Caco-2 (cell line): ENCODE results near the gene CCDC170. TPM values are rescaled to one million over a fixed set of nuclear protein-coding genes. Genes with fewer than 3 reads are reported as not detected.

ENCODE experiments used
- BruUV-seq: library from RNA; stranded (reverse); fragments of 400-500 nt; replicated peaks from 2 replicates; lab custom pipeline; 2021; lab: Mats Ljungman, UMichigan
- CTCF ChIA-PET: fragments of 300-600 bp; sonication (Branson Sonifier 250); formaldehyde crosslinking; loops from one replicate; lab custom pipeline; 2022; ENCODE audit warnings: antibody characterized with exemption; lab: Charles Lee
- POLR2A ChIA-PET: fragments of 300-600 bp; sonication (Branson Sonifier 250); formaldehyde crosslinking; loops from one replicate; lab custom pipeline; 2022; ENCODE audit warnings: antibody characterized with exemption; lab: Charles Lee
- DNase-seq, 2 experiments: peaks; one replicate each; pipeline versions ENCODE4 v3.0.0 to v3.0.0-alpha.2; 2020 to 2022
- H3K27me3 ChIP-seq: replicated peaks from 2 replicates; pipeline ENCODE4 v1.6.0; 2011; ENCODE audit warnings: low read length; ENCODE audit not compliant: control insufficient read depth, insufficient read depth
- H3K36me3 ChIP-seq: 2 replicates; pipeline ENCODE4 v1.5.1; 2011; ENCODE audit warnings: low read length; ENCODE audit not compliant: control insufficient read depth, insufficient read depth
- H3K4me1 ChIP-seq: fragments of 250-450 bp; sonication (Bioruptor Pico); 2 replicates; pipeline ENCODE4 v1.5.1; 2020; ENCODE audit warnings: mild to moderate bottlenecking
- H3K4me3 ChIP-seq: 2 replicates; pipeline ENCODE4 v1.5.1; 2011; ENCODE audit warnings: low read depth, mild to moderate bottlenecking, control low read depth, low read length
- H3K9me3 ChIP-seq: fragments of 250-450 bp; sonication (Bioruptor Pico); 2 replicates; pipeline ENCODE4 v1.5.1; 2020; ENCODE audit warnings: mild to moderate bottlenecking, moderate library complexity
- H3K27ac Mint-ChIP-seq: one replicate; pipeline ENCODE4 v1.8.0; 2022; ENCODE audit warnings: mixed read lengths; ENCODE audit not compliant: unreplicated experiment
- H3K27me3 Mint-ChIP-seq: one replicate; pipeline ENCODE4 v1.8.0; 2022; ENCODE audit warnings: mixed read lengths; ENCODE audit not compliant: insufficient read depth, unreplicated experiment
- H3K36me3 Mint-ChIP-seq: one replicate; pipeline ENCODE4 v1.8.0; 2022; ENCODE audit warnings: mild to moderate bottlenecking, mixed read lengths; ENCODE audit not compliant: insufficient read depth, unreplicated experiment
- H3K4me1 Mint-ChIP-seq: one replicate; pipeline ENCODE4 v1.8.0; 2022; ENCODE audit warnings: low read depth, mixed read lengths; ENCODE audit not compliant: unreplicated experiment
- H3K4me3 Mint-ChIP-seq: one replicate; pipeline ENCODE4 v1.8.0; 2022; ENCODE audit warnings: mild to moderate bottlenecking, moderate library complexity, mixed read lengths; ENCODE audit not compliant: unreplicated experiment
- H3K9me3 Mint-ChIP-seq: one replicate; pipeline ENCODE4 v1.8.0; 2022; ENCODE audit warnings: mixed read lengths; ENCODE audit not compliant: unreplicated experiment
- intact Hi-C: fragments of 100-400 bp; cut with micrococcal nuclease; formaldehyde crosslinking; loops from one replicate; pipeline ENCODE4 v1.10.0; 2022; ENCODE audit not compliant: unreplicated experiment
- total RNA-seq: library from RNA; stranded (reverse); gene quantifications from 2 replicates; pipeline ENCODE4 v1.2.3, GENCODE V29; 2022
- TF ChIP-seq, protein P1 (sequence below), 2 experiments: fragments of 200-600 bp in 1 of 2; IDR thresholded peaks; 1 replicate in 1 of 2; 2 replicates in 1 of 2; pipeline versions ENCODE4 v1.5.1 to v1.8.0; 2011 to 2022; ENCODE audit warnings: antibody characterized with exemption in 1 of 2, control low read depth in 1 of 2, inconsistent platforms in 1 of 2, low read depth in 1 of 2, low read length in 1 of 2, mild to moderate bottlenecking in 1 of 2, moderate library complexity in 1 of 2; ENCODE audit not compliant: insufficient read depth in 1 of 2, severe bottlenecking in 1 of 2, unreplicated experiment in 1 of 2

CCDC170 gene
- total RNA-seq, 1 experiment from 2014 or later: 6.8 TPM

DNA sequence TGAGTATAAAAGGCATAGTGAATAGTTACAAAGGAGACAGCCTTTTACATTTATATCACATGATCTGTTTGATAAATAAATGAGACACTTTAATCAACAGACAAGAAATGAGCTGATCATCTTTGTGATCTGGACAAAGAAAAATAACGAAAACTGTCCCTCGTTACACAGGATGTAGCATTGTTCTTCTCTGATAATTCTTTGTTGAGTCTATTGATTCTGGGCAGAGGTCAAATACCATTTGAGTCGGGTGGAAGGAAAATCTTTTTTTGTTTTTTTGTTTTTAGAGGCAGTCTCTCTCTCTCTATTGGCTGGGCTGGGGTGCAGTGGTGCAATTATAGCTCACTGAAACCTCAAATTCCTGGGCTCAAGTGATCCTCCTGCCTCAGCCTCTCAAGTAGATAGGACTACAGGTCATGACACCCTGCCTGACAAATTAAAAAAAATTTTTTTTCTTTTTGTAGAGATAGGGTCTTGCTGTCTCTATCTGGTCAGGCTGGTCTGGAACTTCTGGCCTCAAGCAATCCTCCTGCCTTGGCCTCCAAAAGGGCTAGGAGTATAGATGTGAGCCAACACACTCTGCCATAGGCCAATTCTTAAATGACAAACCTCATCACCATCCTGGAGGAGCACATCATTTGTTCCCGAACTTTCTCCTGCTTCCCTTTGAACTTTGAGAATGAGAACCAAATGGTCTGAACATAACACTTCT is 41.8 kb downstream of the CCDC170 start:
- ChIA-PET POLR2A (no interaction called here), CTCF (no interaction called here)
- Histone ChIP-seq H3K36me3 (no peaks in the 10 kb centered on the region), H3K4me1 (no peaks in the 10 kb centered on the region), H3K27me3 (no peaks in the 10 kb centered on the region), H3K4me3 (no peak overlapping the region), H3K9me3 (no peaks in the 10 kb centered on the region; the same call in 1 of the 2 replicates)
- no peak overlapping the region for H3K4me3 Mint-ChIP-seq
- intact Hi-C loops: no loop called here
- H3K4me1 Mint-ChIP-seq: peaks cover 7% of the 10 kb centered on the region
- no peak for DNase-seq
- H3K27me3 Mint-ChIP-seq: no peaks in the 10 kb centered on the region
- no TSS peak for BruUV-seq
- TF ChIP-seq, protein P1, sequence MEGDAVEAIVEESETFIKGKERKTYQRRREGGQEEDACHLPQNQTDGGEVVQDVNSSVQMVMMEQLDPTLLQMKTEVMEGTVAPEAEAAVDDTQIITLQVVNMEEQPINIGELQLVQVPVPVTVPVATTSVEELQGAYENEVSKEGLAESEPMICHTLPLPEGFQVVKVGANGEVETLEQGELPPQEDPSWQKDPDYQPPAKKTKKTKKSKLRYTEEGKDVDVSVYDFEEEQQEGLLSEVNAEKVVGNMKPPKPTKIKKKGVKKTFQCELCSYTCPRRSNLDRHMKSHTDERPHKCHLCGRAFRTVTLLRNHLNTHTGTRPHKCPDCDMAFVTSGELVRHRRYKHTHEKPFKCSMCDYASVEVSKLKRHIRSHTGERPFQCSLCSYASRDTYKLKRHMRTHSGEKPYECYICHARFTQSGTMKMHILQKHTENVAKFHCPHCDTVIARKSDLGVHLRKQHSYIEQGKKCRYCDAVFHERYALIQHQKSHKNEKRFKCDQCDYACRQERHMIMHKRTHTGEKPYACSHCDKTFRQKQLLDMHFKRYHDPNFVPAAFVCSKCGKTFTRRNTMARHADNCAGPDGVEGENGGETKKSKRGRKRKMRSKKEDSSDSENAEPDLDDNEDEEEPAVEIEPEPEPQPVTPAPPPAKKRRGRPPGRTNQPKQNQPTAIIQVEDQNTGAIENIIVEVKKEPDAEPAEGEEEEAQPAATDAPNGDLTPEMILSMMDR (IDR thresholded peaks at IDR 0.05; ENCODE audit: insufficient read depth in 1 of 2, low read depth in 1 of 2, low read length in 1 of 2, severe bottlenecking in 1 of 2, unreplicated experiment in 1 of 2): no peak
- H3K9me3 Mint-ChIP-seq: peaks cover 37% of the 10 kb centered on the region
- H3K27ac Mint-ChIP-seq: no peak overlapping the region
- H3K36me3 Mint-ChIP-seq: peaks cover 5% of the 10 kb centered on the region

DNA sequence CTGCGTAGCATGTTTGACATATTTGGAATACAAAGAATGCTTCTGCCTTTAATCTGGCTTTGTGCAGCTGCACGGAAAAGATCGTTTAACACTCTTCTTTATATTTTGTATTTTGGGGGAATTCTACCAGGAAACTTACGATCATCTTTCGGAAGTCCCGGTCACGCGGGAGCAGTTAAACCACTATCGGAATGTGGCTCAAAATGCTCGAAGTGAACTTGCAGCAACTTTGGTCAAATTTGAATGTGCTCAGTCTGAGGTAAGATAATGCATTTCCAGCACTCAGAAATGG is 42.3 kb downstream of the CCDC170 start:
- TF ChIP-seq, protein P1 (IDR thresholded peaks at IDR 0.05; ENCODE audit: insufficient read depth in 1 of 2, low read depth in 1 of 2, low read length in 1 of 2, severe bottlenecking in 1 of 2, unreplicated experiment in 1 of 2): no peak
- Histone ChIP-seq H3K4me3 (no peak overlapping the region), H3K4me1 (no peaks in the 10 kb centered on the region), H3K36me3 (no peaks in the 10 kb centered on the region), H3K27me3 (no peaks in the 10 kb centered on the region), H3K9me3 (no peaks in the 10 kb centered on the region; the same call in 1 of the 2 replicates)
- H3K27me3 Mint-ChIP-seq: no peaks in the 10 kb centered on the region
- no peak overlapping the region for H3K4me3 Mint-ChIP-seq
- intact Hi-C loops: no loop called here
- ChIA-PET CTCF (no interaction called here), POLR2A (interaction anchor here (0.7 kb wide), 1 partner anchor 29 kb away, joined by 3 read pairs; no protein-coding TSS in a partner anchor)
- no TSS peak for BruUV-seq
- H3K9me3 Mint-ChIP-seq: peaks cover 42% of the 10 kb centered on the region
- peaks cover 5% of the 10 kb centered on the region for H3K36me3 Mint-ChIP-seq
- peaks cover 7% of the 10 kb centered on the region for H3K4me1 Mint-ChIP-seq
- DNase-seq: no peak
- H3K27ac Mint-ChIP-seq: no peak overlapping the region

GRCh38 chr6:151537556-151537955 is 43.7 kb downstream of the CCDC170 start:
- DNase-seq: no peak
- peaks cover 5% of the 10 kb centered on the region for H3K36me3 Mint-ChIP-seq
- TF ChIP-seq, protein P1 (IDR thresholded peaks at IDR 0.05; ENCODE audit: insufficient read depth in 1 of 2, low read depth in 1 of 2, low read length in 1 of 2, severe bottlenecking in 1 of 2, unreplicated experiment in 1 of 2): no peak
- H3K36me3 ChIP-seq: no peaks in the 10 kb centered on the region
- ChIA-PET POLR2A (no interaction called here), CTCF (no interaction called here)
- H3K27me3 ChIP-seq: no peaks in the 10 kb centered on the region
- BruUV-seq: no TSS peak
- H3K27me3 Mint-ChIP-seq: no peaks in the 10 kb centered on the region
- H3K4me3 ChIP-seq: no peak overlapping the region
- intact Hi-C loops: no loop called here
- peaks cover 7% of the 10 kb centered on the region for H3K4me1 Mint-ChIP-seq
- H3K27ac Mint-ChIP-seq: no peak overlapping the region
- H3K4me3 Mint-ChIP-seq: no peak overlapping the region
- H3K9me3 ChIP-seq: no peaks in the 10 kb centered on the region; the same call in 1 of the 2 replicates
- H3K4me1 ChIP-seq: no peaks in the 10 kb centered on the region
- peaks cover 36% of the 10 kb centered on the region for H3K9me3 Mint-ChIP-seq
